HG02981 (cell line): ENCODE measurements around the gene KCNJ6.

ENCODE experiments used
- ATAC-seq: cut with Tn5 transposase; IDR thresholded peaks from one replicate; pipeline ENCODE4 v1.9.1; 2021; ENCODE audit warnings: mild to moderate bottlenecking, moderate library complexity; ENCODE audit not compliant: unreplicated experiment

The KCNJ6 gene

DNA sequence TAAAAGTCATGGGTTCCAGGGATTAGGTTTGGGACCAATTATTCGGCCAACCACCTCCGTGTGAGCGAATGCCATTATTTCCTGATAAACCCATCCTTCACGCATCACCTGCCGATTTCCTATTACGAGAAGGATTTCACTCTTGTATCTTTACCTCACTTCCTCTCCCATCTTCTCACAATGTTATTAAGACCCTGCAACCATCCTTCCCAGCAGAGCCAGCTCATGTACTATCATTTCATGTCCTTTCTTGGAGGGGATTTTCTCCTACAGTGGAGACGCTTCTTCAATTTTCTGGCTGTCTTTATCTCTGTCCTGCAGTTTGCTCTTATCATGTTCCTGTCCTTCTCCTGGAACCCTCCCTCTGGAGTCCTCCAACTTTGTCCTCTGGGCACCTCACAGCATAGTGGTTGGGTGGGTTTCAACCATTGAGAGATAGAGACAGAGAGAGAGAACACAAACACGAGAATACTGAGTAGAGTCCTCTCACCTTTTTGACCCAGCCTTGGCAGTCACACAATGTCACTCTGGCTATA, 357.5 kb downstream of the KCNJ6 start:
- ATAC-seq: no peak
